Mononuclear cell (primary cell): ENCODE measurements around the gene RGS12. TPM values are rescaled to one million over a fixed set of nuclear protein-coding genes. Genes with fewer than 3 reads are reported as not detected.
"Not testable (repeated sequence)": the region's sequence is repeated elsewhere in the genome, so short reads cannot be mapped to it uniquely, and the experiment has no call there.

ENCODE experiments used
- H3K27me3 ChIP-seq: 2 replicates; pipeline ENCODE4 v1.6.0; 2011; ENCODE audit warnings: low read length, control low read depth; ENCODE audit not compliant: insufficient read depth
- H3K4me1 ChIP-seq: 2 replicates; pipeline ENCODE4 v1.5.1; 2011; ENCODE audit warnings: mild to moderate bottlenecking, low read length, control low read depth; ENCODE audit not compliant: insufficient read depth
- H3K4me3 ChIP-seq: 2 replicates; pipeline ENCODE4 v1.5.1; 2011; ENCODE audit warnings: mild to moderate bottlenecking, low read length, moderate library complexity
- H3K9me3 ChIP-seq: 2 replicates; pipeline ENCODE4 v1.5.1; 2011; ENCODE audit warnings: low read depth, mild to moderate bottlenecking, control low read depth, low read length
- total RNA-seq: library from RNA; depleted of rRNA; stranded (reverse); fragments of >200 nt; gene quantifications from one replicate; pipeline ENCODE4 v1.2.3, GENCODE V29; 2012

RGS12 gene
- total RNA-seq, 1 donor = 5.1 TPM

GRCh38 chr4:3296651-3297050 is 3.8 kb downstream of the RGS12 start:
- peaks cover 14% of the 10 kb centered on the region for H3K4me1 ChIP-seq
- H3K9me3 ChIP-seq = no peaks in the 10 kb centered on the region
- H3K4me3 ChIP-seq = no peak overlapping the region
- no peaks in the 10 kb centered on the region for H3K27me3 ChIP-seq

- no peak overlapping the region for H3K4me3 ChIP-seq
- H3K9me3 ChIP-seq = no peaks in the 10 kb centered on the region
- H3K27me3 ChIP-seq = no peaks in the 10 kb centered on the region
- peaks cover 16% of the 10 kb centered on the region for H3K4me1 ChIP-seq
These were observed 4.4 kb downstream of the RGS12 start for GRCh38 chr4:3297066-3297859.

DNA sequence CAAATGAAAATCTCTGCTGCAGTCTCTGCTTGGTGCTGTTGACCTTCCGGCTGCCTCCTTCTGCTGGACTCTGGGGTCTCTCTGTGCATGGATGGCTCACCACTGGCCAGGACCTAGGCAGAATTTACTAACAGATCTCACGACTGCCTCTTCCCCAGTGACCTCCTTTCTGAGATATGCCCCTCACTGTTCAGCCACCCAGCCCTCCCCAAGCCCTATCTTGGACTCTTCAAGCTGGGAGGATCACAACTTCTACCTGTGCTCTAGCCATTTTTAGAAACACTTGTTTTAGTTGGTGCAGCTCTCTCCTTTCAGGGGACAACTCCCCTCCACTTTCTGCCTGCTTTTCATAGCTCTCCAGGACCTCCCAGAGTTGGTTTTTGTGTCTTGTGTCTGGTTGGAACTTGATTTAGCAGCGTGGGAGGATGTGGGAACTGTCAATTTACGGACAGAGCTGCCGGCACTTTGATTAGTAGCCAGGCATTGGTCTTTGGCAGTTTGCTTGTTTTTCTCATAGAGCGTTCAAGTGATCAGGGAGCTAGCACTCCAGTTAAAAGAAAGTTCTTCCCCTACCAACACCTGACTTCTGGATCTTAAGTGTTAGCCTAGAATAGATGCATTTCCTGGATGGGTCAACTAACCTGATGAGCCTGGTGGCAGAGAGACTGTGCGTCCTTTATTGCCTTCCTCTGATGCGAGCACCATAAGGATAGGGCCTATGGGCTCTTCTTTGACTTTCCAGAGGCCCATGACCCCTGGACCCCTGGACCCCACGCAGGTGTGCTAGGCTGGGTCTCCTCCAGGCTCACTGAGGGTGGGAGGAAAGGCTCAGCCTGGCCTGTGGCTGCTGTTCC is 6.5 kb downstream of the RGS12 start:
- peaks cover 25% of the 10 kb centered on the region for H3K4me1 ChIP-seq
- H3K9me3 ChIP-seq = no peaks in the 10 kb centered on the region
- H3K27me3 ChIP-seq = no peaks in the 10 kb centered on the region
- H3K4me3 ChIP-seq = no peak overlapping the region

GRCh38 chr4:3299976-3300671 is 7.3 kb downstream of the RGS12 start:
- Histone ChIP-seq H3K9me3 (no peaks in the 10 kb centered on the region), H3K4me1 (peaks cover 25% of the 10 kb centered on the region), H3K4me3 (no peak overlapping the region)

DNA sequence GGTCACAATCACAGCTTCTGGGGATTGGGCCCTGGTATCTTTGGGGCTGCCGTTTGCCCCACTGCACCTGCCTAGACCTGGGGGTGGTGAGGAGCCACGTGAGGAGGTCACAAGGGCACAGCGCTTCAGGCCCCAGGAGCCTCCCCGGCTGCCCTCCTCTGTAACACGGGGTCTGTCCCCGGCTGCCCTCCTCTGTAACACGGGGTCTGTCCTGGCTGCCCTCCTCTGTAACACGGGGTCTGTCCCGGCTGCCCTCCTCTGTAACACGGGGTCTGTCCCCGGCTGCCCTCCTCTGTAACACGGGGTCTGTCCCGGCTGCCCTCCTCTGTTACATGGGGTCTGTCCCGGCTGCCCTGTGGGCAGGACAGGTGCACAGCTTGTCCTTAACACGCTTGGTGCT is 8.1 kb downstream of the RGS12 start:
- not testable (repeated sequence) for H3K4me3 ChIP-seq, H3K27me3 ChIP-seq, H3K9me3 ChIP-seq
- peaks cover 25% of the 10 kb centered on the region for H3K4me1 ChIP-seq

More at GRCh38 chr4:3299976-3300671, 7.3 kb downstream of the RGS12 start:
- no peaks in the 10 kb centered on the region for H3K27me3 ChIP-seq

GRCh38 chr4:3301450-3302172 is 8.8 kb downstream of the RGS12 start:
- Histone ChIP-seq H3K4me3 (no peak overlapping the region), H3K9me3 (no peaks in the 10 kb centered on the region), H3K27me3 (no peaks in the 10 kb centered on the region), H3K4me1 (peaks cover 25% of the 10 kb centered on the region)

- Histone ChIP-seq H3K4me3 (no peak overlapping the region), H3K9me3 (no peaks in the 10 kb centered on the region), H3K27me3 (no peaks in the 10 kb centered on the region), H3K4me1 (peaks cover 25% of the 10 kb centered on the region)
These were observed 9.5 kb downstream of the RGS12 start for GRCh38 chr4:3302173-3302785.

- Histone ChIP-seq H3K4me1 (peaks cover 25% of the 10 kb centered on the region), H3K27me3 (no peaks in the 10 kb centered on the region), H3K9me3 (no peaks in the 10 kb centered on the region), H3K4me3 (no peak overlapping the region)
These were observed 10.2 kb downstream of the RGS12 start for GRCh38 chr4:3302786-3303564.

- Histone ChIP-seq H3K4me3 (no peak overlapping the region), H3K27me3 (no peaks in the 10 kb centered on the region), H3K9me3 (no peaks in the 10 kb centered on the region), H3K4me1 (peaks cover 25% of the 10 kb centered on the region)
These were observed 10.7 kb downstream of the RGS12 start for GRCh38 chr4:3303565-3303824.

GRCh38 chr4:3303923-3304710 is 11.3 kb downstream of the RGS12 start:
- Histone ChIP-seq H3K27me3 (no peaks in the 10 kb centered on the region), H3K9me3 (no peaks in the 10 kb centered on the region), H3K4me3 (no peak overlapping the region), H3K4me1 (peaks cover 25% of the 10 kb centered on the region)

DNA sequence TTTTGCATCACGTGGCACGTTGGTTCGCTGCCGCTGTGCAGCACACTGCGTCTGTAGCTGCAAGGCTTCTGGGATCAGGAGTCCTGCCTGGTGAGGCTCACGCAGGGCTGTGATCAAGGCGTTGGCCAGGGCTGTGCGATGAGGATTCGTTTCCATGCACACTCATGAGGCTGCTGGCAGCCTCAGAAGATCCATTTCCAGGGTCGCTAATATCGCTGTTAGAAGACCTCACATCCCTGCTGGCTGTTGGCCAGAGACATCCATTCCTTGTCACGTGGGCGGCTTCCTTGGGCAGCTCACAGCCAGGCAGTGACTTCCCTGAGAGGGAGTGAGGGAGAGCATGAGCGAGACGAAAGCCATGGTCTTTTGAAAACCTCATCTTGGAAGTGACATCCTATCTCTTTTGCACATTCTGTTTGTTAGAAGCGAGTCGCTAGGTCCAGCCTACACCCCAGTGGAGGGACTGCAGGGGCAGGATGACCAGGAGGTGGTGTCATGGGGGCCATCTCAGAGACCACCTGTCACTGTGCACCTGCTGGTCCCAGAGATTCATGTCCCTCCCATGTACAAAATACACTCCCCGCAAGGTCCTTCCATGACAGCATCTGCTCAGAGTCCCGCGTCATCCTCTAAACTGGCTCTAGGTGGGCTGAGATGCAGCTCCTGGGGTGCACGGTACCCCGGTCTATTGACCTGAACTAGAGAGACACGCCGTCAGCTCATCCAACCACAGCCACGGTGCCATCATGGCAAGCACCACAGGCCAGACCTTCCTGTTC is 12.2 kb downstream of the RGS12 start:
- H3K4me1 ChIP-seq = peaks cover 25% of the 10 kb centered on the region
- H3K9me3 ChIP-seq = no peaks in the 10 kb centered on the region
- H3K4me3 ChIP-seq = no peak overlapping the region
- H3K27me3 ChIP-seq = no peaks in the 10 kb centered on the region

DNA sequence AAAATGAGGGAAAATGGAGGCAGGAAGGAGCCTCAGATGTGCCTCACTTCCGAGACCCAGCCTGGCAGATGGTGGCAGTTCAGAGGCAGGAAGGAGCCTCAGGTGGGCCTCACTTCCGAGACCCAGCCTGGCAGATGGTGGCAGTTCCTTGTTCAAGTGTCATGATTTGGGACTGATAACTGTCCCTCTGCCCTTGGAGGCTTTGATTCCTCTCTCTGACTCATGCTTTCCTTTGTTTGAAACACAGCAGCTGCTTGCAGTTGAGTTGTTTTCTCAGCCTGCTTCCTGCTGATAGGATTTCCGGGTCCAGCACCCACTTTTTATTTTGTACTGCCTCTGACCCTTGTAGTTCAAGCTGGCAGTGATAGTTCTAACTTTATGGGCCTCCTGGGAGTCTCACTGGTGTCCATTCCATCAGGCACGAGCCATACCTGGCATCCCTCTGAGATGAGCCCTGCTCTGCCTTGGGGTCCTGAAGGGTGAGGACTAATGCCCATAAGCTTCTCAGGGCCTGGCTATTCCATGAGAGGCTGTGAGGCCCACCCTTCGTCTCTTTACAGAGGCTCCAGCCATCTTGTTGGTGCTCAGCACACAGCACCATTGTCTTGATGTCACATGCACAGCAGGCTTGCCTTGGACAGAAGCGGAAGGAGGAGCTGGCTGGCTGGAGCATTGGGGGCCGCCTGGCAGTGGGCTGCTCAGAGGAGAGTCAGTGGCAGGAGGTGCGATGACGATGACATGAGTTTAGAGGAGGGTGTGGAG is 13.0 kb downstream of the RGS12 start:
- Histone ChIP-seq H3K4me1 (peaks cover 25% of the 10 kb centered on the region), H3K4me3 (no peak overlapping the region), H3K27me3 (no peaks in the 10 kb centered on the region), H3K9me3 (no peaks in the 10 kb centered on the region)
